Fibroblast of lung (primary cell): Measurements from ENCODE around the gene AP3S1.
"Not testable (repeated sequence)": the region's sequence is repeated elsewhere in the genome, so short reads cannot be mapped to it uniquely, and the experiment has no call there.

Source experiments
- EZH2 ChIP-seq: IDR thresholded peaks from 2 replicates; pipeline ENCODE4 v1.5.1; 2012; ENCODE audit warnings: low read length, control low read depth, mild to moderate bottlenecking; ENCODE audit errors: missing control alignments
- TF ChIP-seq, protein P1 (sequence below), 2 donors: IDR thresholded peaks in 1 of 2; conservative IDR thresholded peaks in 1 of 2; 1 replicate in 1 of 2; 2 replicates in 1 of 2; pipeline ENCODE4 v1.5.1; 2011 to 2012; ENCODE audit warnings: low read length in 2 of 2, control low read depth in 1 of 2, inconsistent platforms in 1 of 2, low read depth in 1 of 2, mild to moderate bottlenecking in 1 of 2

DNA sequence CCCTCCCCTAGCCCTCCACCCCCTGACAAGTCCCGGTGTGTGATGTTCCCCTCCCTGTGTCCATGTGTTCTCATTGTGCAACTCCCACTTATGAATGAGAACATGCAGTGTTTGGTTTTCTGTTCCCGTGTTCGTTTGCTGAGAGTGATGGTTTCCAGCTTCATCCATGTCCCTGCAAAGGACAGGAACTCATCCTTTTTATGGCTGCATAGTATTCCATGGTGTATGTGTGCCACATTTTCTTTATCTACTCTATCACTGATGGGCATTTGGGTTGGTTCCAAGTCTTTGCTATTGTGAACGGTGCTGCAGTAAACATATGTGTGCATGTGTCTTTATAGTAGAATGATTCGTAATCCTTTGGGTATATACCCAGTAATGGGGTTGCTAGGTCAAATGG lies 35.6 kb downstream of the AP3S1 start:
- TF ChIP-seq, protein P1, sequence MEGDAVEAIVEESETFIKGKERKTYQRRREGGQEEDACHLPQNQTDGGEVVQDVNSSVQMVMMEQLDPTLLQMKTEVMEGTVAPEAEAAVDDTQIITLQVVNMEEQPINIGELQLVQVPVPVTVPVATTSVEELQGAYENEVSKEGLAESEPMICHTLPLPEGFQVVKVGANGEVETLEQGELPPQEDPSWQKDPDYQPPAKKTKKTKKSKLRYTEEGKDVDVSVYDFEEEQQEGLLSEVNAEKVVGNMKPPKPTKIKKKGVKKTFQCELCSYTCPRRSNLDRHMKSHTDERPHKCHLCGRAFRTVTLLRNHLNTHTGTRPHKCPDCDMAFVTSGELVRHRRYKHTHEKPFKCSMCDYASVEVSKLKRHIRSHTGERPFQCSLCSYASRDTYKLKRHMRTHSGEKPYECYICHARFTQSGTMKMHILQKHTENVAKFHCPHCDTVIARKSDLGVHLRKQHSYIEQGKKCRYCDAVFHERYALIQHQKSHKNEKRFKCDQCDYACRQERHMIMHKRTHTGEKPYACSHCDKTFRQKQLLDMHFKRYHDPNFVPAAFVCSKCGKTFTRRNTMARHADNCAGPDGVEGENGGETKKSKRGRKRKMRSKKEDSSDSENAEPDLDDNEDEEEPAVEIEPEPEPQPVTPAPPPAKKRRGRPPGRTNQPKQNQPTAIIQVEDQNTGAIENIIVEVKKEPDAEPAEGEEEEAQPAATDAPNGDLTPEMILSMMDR (conservative IDR thresholded peaks at IDR 0.05 in 1 of 2, IDR thresholded peaks at IDR 0.05 in 1 of 2; ENCODE audit: low read depth in 1 of 2, low read length in 2 of 2), result not testable (repeated sequence)
- TF ChIP-seq EZH2, result not testable (repeated sequence)
